ENCODE measurements around the gene ACSS3.

DNA sequence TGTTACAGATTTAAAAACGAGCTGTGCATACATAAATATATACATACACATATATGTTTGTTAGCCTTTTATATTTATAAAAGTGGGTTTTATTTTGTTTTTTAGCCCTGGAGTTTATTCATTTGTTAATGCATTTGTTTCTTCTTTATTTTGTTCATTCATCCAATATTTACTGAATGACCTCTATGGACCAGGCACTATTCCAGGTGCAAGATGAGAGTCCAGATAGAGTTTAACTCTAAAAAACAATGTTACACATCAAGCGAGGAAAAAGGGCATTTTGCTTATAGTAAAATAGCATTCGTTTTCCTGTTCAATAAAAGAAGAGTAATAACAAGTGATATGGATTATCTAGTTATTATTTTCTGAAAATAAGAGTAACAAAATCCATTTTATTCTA lies 14.2 kb downstream of the ACSS3 start:
- TF ChIP-seq, protein P1, sequence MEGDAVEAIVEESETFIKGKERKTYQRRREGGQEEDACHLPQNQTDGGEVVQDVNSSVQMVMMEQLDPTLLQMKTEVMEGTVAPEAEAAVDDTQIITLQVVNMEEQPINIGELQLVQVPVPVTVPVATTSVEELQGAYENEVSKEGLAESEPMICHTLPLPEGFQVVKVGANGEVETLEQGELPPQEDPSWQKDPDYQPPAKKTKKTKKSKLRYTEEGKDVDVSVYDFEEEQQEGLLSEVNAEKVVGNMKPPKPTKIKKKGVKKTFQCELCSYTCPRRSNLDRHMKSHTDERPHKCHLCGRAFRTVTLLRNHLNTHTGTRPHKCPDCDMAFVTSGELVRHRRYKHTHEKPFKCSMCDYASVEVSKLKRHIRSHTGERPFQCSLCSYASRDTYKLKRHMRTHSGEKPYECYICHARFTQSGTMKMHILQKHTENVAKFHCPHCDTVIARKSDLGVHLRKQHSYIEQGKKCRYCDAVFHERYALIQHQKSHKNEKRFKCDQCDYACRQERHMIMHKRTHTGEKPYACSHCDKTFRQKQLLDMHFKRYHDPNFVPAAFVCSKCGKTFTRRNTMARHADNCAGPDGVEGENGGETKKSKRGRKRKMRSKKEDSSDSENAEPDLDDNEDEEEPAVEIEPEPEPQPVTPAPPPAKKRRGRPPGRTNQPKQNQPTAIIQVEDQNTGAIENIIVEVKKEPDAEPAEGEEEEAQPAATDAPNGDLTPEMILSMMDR (IDR thresholded peaks at IDR 0.05), result no peak
- TF ChIP-seq POLR2A (IDR thresholded peaks at IDR 0.05), result no peak

Measured in ovary (tissue), 3 donors.